Liver (tissue), 9 donors: ENCODE measurements around the gene WIZ. TPM values are rescaled to one million over a fixed set of nuclear protein-coding genes. Genes with fewer than 3 reads are reported as not detected.

ENCODE experiments used
- DNase-seq: peaks from one replicate; pipeline ENCODE4 v3.0.0-alpha.2; 2017; ENCODE audit warnings: low spot score
- H3K27ac ChIP-seq, 2 donors: one replicate each; pipeline ENCODE4 v1.7.0; 2013; ENCODE audit warnings: inconsistent platforms in 2 of 2, low read length in 2 of 2, control low read depth in 1 of 2, low read depth in 1 of 2, mild to moderate bottlenecking in 1 of 2
- H3K27me3 ChIP-seq, 4 donors: one replicate each; pipeline versions ENCODE4 v1.6.1 to v1.7.0; 2013; ENCODE audit warnings: low read length in 3 of 4, inconsistent platforms in 1 of 4, mild to moderate bottlenecking in 1 of 4, moderate library complexity in 1 of 4; ENCODE audit not compliant: control insufficient read depth in 4 of 4, insufficient read depth in 4 of 4
- H3K36me3 ChIP-seq, 4 donors: one replicate each; pipeline versions ENCODE4 v1.6.1 to v1.7.0; 2013; ENCODE audit warnings: low read length in 3 of 4, mild to moderate bottlenecking in 3 of 4, low read depth in 1 of 4, moderate library complexity in 1 of 4; ENCODE audit not compliant: control insufficient read depth in 4 of 4, insufficient read depth in 3 of 4
- H3K4me1 ChIP-seq, 4 donors: one replicate each; pipeline versions ENCODE4 v1.6.1 to v1.7.0; 2013; ENCODE audit warnings: low read length in 3 of 4, mild to moderate bottlenecking in 3 of 4, moderate library complexity in 1 of 4; ENCODE audit not compliant: control insufficient read depth in 4 of 4, insufficient read depth in 4 of 4
- H3K4me3 ChIP-seq, 3 donors: one replicate each; pipeline versions ENCODE4 v1.6.1 to v1.7.0; 2013; ENCODE audit warnings: low read length in 3 of 3, control low read depth in 1 of 3, low read depth in 1 of 3, mild to moderate bottlenecking in 1 of 3
- H3K9ac ChIP-seq, 2 donors: one replicate each; pipeline ENCODE4 v1.7.0; 2013; ENCODE audit warnings: low read length in 2 of 2, mild to moderate bottlenecking in 2 of 2, moderate library complexity in 2 of 2, control low read depth in 1 of 2, low read depth in 1 of 2
- H3K9me3 ChIP-seq, 4 donors: one replicate each; pipeline versions ENCODE4 v1.6.1 to v1.7.0; 2013; ENCODE audit warnings: low read length in 3 of 4; ENCODE audit not compliant: control insufficient read depth in 4 of 4
- EGR1 ChIP-seq, 2 donors: IDR thresholded peaks; 2 replicates each; pipeline ENCODE4 v1.6.1; 2016 to 2018; ENCODE audit warnings: antibody characterized with exemption in 2 of 2, low read depth in 2 of 2
- FOXA1 ChIP-seq: IDR thresholded peaks from 2 replicates; pipeline ENCODE4 v1.6.1; 2016; ENCODE audit warnings: antibody characterized with exemption
- FOXA2 ChIP-seq: IDR thresholded peaks from 2 replicates; pipeline ENCODE4 v1.6.1; 2016; ENCODE audit warnings: antibody characterized with exemption
- GABPA ChIP-seq, 2 donors: IDR thresholded peaks in 1 of 2; conservative IDR thresholded peaks in 1 of 2; 2 replicates each; pipeline ENCODE4 v1.6.1; 2016; ENCODE audit warnings: antibody characterized with exemption in 2 of 2, mild to moderate bottlenecking in 1 of 2, moderate library complexity in 1 of 2
- HNF4A ChIP-seq, 2 donors: conservative IDR thresholded peaks; 2 replicates each; pipeline ENCODE4 v1.6.1; 2016; ENCODE audit warnings: antibody characterized with exemption in 2 of 2, mild to moderate bottlenecking in 2 of 2
- HNF4G ChIP-seq: IDR thresholded peaks from 2 replicates; pipeline ENCODE4 v1.6.1; 2016; ENCODE audit warnings: antibody characterized with exemption
- JUND ChIP-seq, 2 donors: IDR thresholded peaks; 2 replicates each; pipeline ENCODE4 v1.6.1; 2016; ENCODE audit warnings: antibody characterized with exemption in 2 of 2
- RAD21 ChIP-seq, 2 donors: IDR thresholded peaks; 2 replicates each; pipeline ENCODE4 v1.6.1; 2016; ENCODE audit warnings: antibody characterized with exemption in 2 of 2, mild to moderate bottlenecking in 2 of 2
- RXRA ChIP-seq, 2 donors: IDR thresholded peaks; 2 replicates each; pipeline ENCODE4 v1.6.1; 2017 to 2018; ENCODE audit warnings: antibody characterized with exemption in 2 of 2, mild to moderate bottlenecking in 1 of 2
- SP1 ChIP-seq: IDR thresholded peaks from 2 replicates; pipeline ENCODE4 v1.6.1; 2018; ENCODE audit warnings: antibody characterized with exemption, mild to moderate bottlenecking
- YY1 ChIP-seq: IDR thresholded peaks from 2 replicates; pipeline ENCODE4 v1.6.1; 2016; ENCODE audit warnings: antibody characterized with exemption, mild to moderate bottlenecking
- WGBS: extraction: QIAGEN DNeasy Blood & Tissue Kit; methylation state at CpG from one replicate; pipeline ENCODE4 v1.1.7; 2013; 5-methylcytosine and 5-hydroxymethylcytosine counted together
- polyA plus RNA-seq, 2 donors: library from polyadenylated mRNA; stranded (reverse) in 1 of 2; unstranded in 1 of 2; fragments of 200-250 nt in 1 of 2; fragments of >200 nt in 1 of 2; fragmentation: Nextera tagmentation in 1 of 2; extraction: Ambion mirVana in 1 of 2; gene quantifications; one replicate each; pipeline versions ENCODE4 v1.2.1 to v1.2.3, GENCODE V29; 2013 to 2015
- total RNA-seq, 2 donors: library from RNA; depleted of rRNA; stranded (reverse); fragments of >200 nt; gene quantifications; one replicate each; pipeline ENCODE4 v1.2.3, GENCODE V29; 2014
- TF ChIP-seq, protein P1 (sequence below): fragments of 150-350 bp; IDR thresholded peaks from 2 replicates; pipeline ENCODE4 v1.5.1; 2017; ENCODE audit warnings: improper control_type of control experiment, low read depth, low read length; ENCODE audit not compliant: missing input control
- TF ChIP-seq, protein P2 (sequence below): IDR thresholded peaks from 2 replicates; pipeline ENCODE4 v1.6.1; 2016; ENCODE audit warnings: antibody characterized with exemption
- TF ChIP-seq, protein P3 (sequence below): IDR thresholded peaks from 2 replicates; pipeline ENCODE4 v1.6.1; 2016; ENCODE audit warnings: antibody characterized with exemption
- TF ChIP-seq, protein P4 (sequence below): IDR thresholded peaks from 2 replicates; pipeline ENCODE4 v1.6.1; 2016; ENCODE audit warnings: antibody characterized with exemption, mild to moderate bottlenecking
- TF ChIP-seq, protein P5 (sequence below): IDR thresholded peaks from 2 replicates; pipeline ENCODE4 v1.6.1; 2016; ENCODE audit warnings: antibody characterized with exemption
- donor health status: healthy.
- donor health status: healthy.
- donor health status: healthy.
- donor health status: healthy.
- donor health status: healthy.

Gene WIZ
- total and polyA plus RNA-seq, 4 donors, result 3.8 to 12.7 (median 8.6) TPM

DNA sequence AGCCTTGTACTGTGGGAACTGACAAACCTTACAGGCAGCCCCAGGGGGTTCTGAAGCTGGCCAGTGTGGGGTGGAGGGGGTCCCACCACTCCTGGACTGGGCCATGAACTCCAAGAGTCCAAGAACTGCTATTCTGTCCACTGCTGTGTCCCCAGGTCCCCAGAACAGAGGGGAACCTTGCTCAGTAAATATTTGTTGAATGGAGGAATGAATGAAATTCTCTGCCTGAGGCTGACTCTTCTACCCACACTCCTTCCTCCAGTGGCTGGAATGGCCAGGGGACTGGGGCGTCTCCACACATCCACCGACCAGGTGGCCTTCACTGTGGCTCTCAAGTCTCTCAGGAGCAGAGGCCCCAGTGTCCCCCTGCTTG is 11.6 kb downstream of the WIZ start:
- peaks cover 12 to 24% (median 16%) of the 10 kb centered on the region in 4 donors for H3K4me1 ChIP-seq
- no peaks in the 10 kb centered on the region for H3K36me3 ChIP-seq
- no peaks in the 10 kb centered on the region for H3K27me3 ChIP-seq
- TF ChIP-seq RXRA (IDR thresholded peaks at IDR 0.05) (peak in 1 of 2 donors; percentile 22), HNF4G (no peak), HNF4A (conservative IDR thresholded peaks at IDR 0.05) (peak in 1 of 2 donors; percentile 17), EGR1 (IDR thresholded peaks at IDR 0.05; ENCODE audit: low read depth in 2 of 2) (no peak)
- TF ChIP-seq, protein P1, sequence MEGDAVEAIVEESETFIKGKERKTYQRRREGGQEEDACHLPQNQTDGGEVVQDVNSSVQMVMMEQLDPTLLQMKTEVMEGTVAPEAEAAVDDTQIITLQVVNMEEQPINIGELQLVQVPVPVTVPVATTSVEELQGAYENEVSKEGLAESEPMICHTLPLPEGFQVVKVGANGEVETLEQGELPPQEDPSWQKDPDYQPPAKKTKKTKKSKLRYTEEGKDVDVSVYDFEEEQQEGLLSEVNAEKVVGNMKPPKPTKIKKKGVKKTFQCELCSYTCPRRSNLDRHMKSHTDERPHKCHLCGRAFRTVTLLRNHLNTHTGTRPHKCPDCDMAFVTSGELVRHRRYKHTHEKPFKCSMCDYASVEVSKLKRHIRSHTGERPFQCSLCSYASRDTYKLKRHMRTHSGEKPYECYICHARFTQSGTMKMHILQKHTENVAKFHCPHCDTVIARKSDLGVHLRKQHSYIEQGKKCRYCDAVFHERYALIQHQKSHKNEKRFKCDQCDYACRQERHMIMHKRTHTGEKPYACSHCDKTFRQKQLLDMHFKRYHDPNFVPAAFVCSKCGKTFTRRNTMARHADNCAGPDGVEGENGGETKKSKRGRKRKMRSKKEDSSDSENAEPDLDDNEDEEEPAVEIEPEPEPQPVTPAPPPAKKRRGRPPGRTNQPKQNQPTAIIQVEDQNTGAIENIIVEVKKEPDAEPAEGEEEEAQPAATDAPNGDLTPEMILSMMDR, result no peak
- TF ChIP-seq, protein P2, sequence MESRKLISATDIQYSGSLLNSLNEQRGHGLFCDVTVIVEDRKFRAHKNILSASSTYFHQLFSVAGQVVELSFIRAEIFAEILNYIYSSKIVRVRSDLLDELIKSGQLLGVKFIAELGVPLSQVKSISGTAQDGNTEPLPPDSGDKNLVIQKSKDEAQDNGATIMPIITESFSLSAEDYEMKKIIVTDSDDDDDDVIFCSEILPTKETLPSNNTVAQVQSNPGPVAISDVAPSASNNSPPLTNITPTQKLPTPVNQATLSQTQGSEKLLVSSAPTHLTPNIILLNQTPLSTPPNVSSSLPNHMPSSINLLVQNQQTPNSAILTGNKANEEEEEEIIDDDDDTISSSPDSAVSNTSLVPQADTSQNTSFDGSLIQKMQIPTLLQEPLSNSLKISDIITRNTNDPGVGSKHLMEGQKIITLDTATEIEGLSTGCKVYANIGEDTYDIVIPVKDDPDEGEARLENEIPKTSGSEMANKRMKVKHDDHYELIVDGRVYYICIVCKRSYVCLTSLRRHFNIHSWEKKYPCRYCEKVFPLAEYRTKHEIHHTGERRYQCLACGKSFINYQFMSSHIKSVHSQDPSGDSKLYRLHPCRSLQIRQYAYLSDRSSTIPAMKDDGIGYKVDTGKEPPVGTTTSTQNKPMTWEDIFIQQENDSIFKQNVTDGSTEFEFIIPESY, result no peak
- no peak overlapping the region for H3K9ac ChIP-seq
- no peak overlapping the region for H3K27ac ChIP-seq
- no peak overlapping the region for H3K4me3 ChIP-seq
- 60% methylated on average over 2 of the region's 2 CpGs for WGBS
- no peak for DNase-seq
- no peaks in the 10 kb centered on the region for H3K9me3 ChIP-seq

DNA sequence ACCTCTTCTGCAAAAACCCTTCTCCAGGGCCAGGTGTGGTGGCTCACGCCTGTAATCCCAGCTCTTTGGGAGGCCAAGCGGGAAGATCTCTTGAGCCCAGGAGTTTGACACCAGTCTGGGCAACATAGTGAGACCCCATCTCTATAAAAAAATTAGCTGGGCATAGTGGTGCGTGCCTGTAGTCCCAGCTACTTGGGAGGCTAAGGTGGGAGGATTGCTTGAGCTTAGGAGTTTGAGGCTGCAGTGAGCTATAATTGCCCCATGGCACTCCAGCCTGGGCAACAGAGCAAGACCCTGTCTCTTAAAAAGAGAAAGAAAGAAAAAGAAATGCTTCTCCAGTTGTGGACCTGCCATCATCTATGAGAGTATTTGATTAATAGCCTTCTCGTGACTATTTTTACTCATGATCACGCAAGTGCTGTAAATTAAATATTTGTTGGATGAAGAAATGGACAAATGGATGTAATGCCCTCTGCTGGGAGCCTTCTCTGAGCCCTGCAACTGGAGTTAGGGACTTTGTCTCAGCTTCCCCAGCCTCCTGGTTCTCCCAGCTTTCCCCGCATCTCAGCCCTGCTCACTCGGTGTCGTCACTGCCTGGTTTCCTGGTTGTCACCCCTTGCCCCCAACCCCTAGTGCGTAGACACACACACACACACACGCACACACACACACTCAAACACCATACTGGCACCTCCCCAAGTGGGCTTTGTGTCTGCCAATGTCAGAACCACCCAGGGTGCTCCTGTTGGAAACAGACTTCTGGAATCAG is 12.2 kb downstream of the WIZ start:
- H3K36me3 ChIP-seq, result no peaks in the 10 kb centered on the region
- H3K27ac ChIP-seq, result no peak overlapping the region
- H3K9me3 ChIP-seq, result no peaks in the 10 kb centered on the region
- H3K4me3 ChIP-seq, result no peak overlapping the region
- peak; percentile 67 for TF ChIP-seq SP1
- TF ChIP-seq, protein P1, result peak; percentile 42
- TF ChIP-seq FOXA2, result no peak
- TF ChIP-seq EGR1 (IDR thresholded peaks at IDR 0.05; ENCODE audit: low read depth in 2 of 2), result no peak
- peak; percentile 38 to 69 for TF ChIP-seq HNF4A (conservative IDR thresholded peaks at IDR 0.05)
- TF ChIP-seq, protein P3, sequence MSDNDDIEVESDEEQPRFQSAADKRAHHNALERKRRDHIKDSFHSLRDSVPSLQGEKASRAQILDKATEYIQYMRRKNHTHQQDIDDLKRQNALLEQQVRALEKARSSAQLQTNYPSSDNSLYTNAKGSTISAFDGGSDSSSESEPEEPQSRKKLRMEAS, result no peak
- no peak for TF ChIP-seq HNF4G
- TF ChIP-seq, protein P4, sequence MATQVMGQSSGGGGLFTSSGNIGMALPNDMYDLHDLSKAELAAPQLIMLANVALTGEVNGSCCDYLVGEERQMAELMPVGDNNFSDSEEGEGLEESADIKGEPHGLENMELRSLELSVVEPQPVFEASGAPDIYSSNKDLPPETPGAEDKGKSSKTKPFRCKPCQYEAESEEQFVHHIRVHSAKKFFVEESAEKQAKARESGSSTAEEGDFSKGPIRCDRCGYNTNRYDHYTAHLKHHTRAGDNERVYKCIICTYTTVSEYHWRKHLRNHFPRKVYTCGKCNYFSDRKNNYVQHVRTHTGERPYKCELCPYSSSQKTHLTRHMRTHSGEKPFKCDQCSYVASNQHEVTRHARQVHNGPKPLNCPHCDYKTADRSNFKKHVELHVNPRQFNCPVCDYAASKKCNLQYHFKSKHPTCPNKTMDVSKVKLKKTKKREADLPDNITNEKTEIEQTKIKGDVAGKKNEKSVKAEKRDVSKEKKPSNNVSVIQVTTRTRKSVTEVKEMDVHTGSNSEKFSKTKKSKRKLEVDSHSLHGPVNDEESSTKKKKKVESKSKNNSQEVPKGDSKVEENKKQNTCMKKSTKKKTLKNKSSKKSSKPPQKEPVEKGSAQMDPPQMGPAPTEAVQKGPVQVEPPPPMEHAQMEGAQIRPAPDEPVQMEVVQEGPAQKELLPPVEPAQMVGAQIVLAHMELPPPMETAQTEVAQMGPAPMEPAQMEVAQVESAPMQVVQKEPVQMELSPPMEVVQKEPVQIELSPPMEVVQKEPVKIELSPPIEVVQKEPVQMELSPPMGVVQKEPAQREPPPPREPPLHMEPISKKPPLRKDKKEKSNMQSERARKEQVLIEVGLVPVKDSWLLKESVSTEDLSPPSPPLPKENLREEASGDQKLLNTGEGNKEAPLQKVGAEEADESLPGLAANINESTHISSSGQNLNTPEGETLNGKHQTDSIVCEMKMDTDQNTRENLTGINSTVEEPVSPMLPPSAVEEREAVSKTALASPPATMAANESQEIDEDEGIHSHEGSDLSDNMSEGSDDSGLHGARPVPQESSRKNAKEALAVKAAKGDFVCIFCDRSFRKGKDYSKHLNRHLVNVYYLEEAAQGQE, result no peak
- TF ChIP-seq, protein P2, result no peak
- TF ChIP-seq RXRA (IDR thresholded peaks at IDR 0.05), result peak; percentile 44 to 72
- TF ChIP-seq FOXA1, result no peak
- TF ChIP-seq JUND (IDR thresholded peaks at IDR 0.05), result no peak
- no peak for TF ChIP-seq YY1
- TF ChIP-seq, protein P5, sequence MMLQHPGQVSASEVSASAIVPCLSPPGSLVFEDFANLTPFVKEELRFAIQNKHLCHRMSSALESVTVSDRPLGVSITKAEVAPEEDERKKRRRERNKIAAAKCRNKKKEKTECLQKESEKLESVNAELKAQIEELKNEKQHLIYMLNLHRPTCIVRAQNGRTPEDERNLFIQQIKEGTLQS, result no peak
- peak; percentile 72 to 74 for TF ChIP-seq RAD21 (IDR thresholded peaks at IDR 0.05)
- no peak for TF ChIP-seq GABPA (IDR thresholded peaks at IDR 0.05 in 1 of 2, conservative IDR thresholded peaks at IDR 0.05 in 1 of 2)
- DNase-seq, result no peak
- H3K4me1 ChIP-seq, result peaks cover 12 to 24% (median 18%) of the 10 kb centered on the region in 4 donors
- 49% methylated on average over 10 of the region's 10 CpGs for WGBS
- H3K9ac ChIP-seq, result no peak overlapping the region
- H3K27me3 ChIP-seq, result no peaks in the 10 kb centered on the region
